ENCODE results near the gene PRKCH.

DNA sequence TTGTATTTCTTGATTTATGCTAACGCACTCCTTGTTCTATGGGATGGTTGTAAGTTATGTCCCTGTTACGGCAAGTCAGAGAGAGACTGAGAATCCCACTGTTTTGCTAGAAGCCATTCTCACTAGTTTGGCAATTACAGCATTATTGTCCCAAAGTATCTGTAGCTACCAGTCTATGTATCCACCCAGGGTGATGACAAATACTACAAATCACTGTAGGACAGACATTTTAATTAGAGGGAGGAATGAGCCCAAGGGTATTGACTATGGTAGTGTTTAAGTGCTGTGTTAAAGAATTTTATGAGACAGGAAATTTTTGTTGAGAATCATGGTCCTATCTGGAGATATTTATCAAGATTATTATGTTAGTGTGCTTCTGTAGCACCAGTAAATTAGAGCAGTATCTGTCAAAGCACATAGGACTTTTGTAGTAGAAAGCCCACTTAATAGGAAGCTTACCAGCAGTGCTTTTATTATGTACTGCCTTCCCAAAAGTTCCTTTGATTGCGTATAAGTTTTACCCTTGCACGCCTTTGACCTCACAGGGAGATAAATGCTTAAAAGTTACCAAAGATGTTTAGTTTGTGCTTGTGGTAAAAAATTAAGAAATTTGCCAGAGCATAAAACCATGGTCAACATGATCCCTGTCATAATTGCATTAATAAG lies 10.7 kb downstream of the PRKCH start:
- TF ChIP-seq EZH2 (IDR thresholded peaks at IDR 0.05; ENCODE audit: borderline replicate concordance, insufficient read depth, low read length, poor library complexity, severe bottlenecking): no peak
- TF ChIP-seq, protein P1, sequence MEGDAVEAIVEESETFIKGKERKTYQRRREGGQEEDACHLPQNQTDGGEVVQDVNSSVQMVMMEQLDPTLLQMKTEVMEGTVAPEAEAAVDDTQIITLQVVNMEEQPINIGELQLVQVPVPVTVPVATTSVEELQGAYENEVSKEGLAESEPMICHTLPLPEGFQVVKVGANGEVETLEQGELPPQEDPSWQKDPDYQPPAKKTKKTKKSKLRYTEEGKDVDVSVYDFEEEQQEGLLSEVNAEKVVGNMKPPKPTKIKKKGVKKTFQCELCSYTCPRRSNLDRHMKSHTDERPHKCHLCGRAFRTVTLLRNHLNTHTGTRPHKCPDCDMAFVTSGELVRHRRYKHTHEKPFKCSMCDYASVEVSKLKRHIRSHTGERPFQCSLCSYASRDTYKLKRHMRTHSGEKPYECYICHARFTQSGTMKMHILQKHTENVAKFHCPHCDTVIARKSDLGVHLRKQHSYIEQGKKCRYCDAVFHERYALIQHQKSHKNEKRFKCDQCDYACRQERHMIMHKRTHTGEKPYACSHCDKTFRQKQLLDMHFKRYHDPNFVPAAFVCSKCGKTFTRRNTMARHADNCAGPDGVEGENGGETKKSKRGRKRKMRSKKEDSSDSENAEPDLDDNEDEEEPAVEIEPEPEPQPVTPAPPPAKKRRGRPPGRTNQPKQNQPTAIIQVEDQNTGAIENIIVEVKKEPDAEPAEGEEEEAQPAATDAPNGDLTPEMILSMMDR (IDR thresholded peaks at IDR 0.05; ENCODE audit: poor library complexity, severe bottlenecking): no peak
- no peak for TF ChIP-seq POLR2AphosphoS5 (IDR thresholded peaks at IDR 0.05)
